B cell (primary cell): ENCODE measurements around the gene LSP1. TPM values are rescaled to one million over a fixed set of nuclear protein-coding genes. Genes with fewer than 3 reads are reported as not detected.

Experiments
- ATAC-seq: fragments of 200-7000 bp; cut with Tn5 transposase; one replicate; pipeline ENCODE4 v1.10.0; 2021; ENCODE audit warnings: low read depth, mild to moderate bottlenecking, moderate number of reproducible peaks, moderate library complexity
- CTCF ChIA-PET: fragments of 350-600 bp; sonication (Branson Sonifier 250); formaldehyde crosslinking; loops from one replicate; lab custom pipeline; 2021; ENCODE audit warnings: antibody characterized with exemption, inconsistent platforms; lab: Charles Lee
- POLR2A ChIA-PET: fragments of 350-600 bp; sonication (Branson Sonifier 250); formaldehyde crosslinking; loops from one replicate; lab custom pipeline; 2021; ENCODE audit warnings: antibody characterized with exemption; lab: Charles Lee
- DNase-seq: peaks from one replicate; pipeline ENCODE4 v3.0.0; 2013
- H2AFZ ChIP-seq: 2 replicates; pipeline ENCODE4 v1.6.1; 2012; ENCODE audit warnings: mild to moderate bottlenecking, low read depth, low read length; ENCODE audit not compliant: insufficient read depth, poor library complexity, severe bottlenecking
- H3K27ac ChIP-seq, 2 donors: 1 replicate in 1 of 2; 2 replicates in 1 of 2; pipeline ENCODE4 v1.5.1; 2012 to 2013; ENCODE audit warnings: low read length in 2 of 2, mild to moderate bottlenecking in 2 of 2, moderate library complexity in 1 of 2
- H3K27me3 ChIP-seq, 4 experiments: fragments of 200-600 bp in 1 of 4; sonication (generic) in 1 of 4; replicated peaks in 1 of 4; 1 replicate in 2 of 4; 2 replicates in 2 of 4; pipeline versions ENCODE4 v1.6.1 to v1.7.0; 2013 to 2016; ENCODE audit warnings: low read length in 3 of 4, mild to moderate bottlenecking in 2 of 4, mixed read lengths in 1 of 4, moderate library complexity in 1 of 4; ENCODE audit not compliant: insufficient read depth in 4 of 4, control insufficient read depth in 3 of 4; ENCODE audit errors: control extremely low read depth in 1 of 4
- H3K36me3 ChIP-seq, 2 experiments: replicated peaks in 1 of 2; 1 replicate in 1 of 2; 2 replicates in 1 of 2; pipeline versions ENCODE4 v1.6.1 to v1.7.1; 2013; ENCODE audit warnings: low read length in 1 of 2; ENCODE audit not compliant: insufficient read depth in 2 of 2, control insufficient read depth in 1 of 2; ENCODE audit errors: control extremely low read depth in 1 of 2, extremely low read depth in 1 of 2
- H3K4me1 ChIP-seq, 2 donors: fragments of 200-600 bp in 1 of 2; sonication (generic) in 1 of 2; 1 replicate in 1 of 2; 2 replicates in 1 of 2; pipeline versions ENCODE4 v1.5.1 to v1.6.1; 2013 to 2017; ENCODE audit warnings: low read length in 2 of 2; ENCODE audit not compliant: control insufficient read depth in 2 of 2, insufficient read depth in 2 of 2
- H3K4me2 ChIP-seq: replicated peaks from 2 replicates; pipeline ENCODE3; 2012; ENCODE audit warnings: mild to moderate bottlenecking, low read depth, low read length; ENCODE audit not compliant: poor library complexity, severe bottlenecking
- H3K4me3 ChIP-seq, 5 experiments: fragments of 200-600 bp in 1 of 5; sonication (generic) in 1 of 5; 1 replicate in 3 of 5; 2 replicates in 2 of 5; pipeline versions ENCODE4 v1.5.1 to v1.7.0; 2011 to 2016; ENCODE audit warnings: low read length in 4 of 5, mild to moderate bottlenecking in 4 of 5, low read depth in 2 of 5, control low read depth in 1 of 5, moderate library complexity in 1 of 5; ENCODE audit not compliant: insufficient read depth in 1 of 5; ENCODE audit errors: control extremely low read depth in 1 of 5, extremely low read depth in 1 of 5
- H3K79me2 ChIP-seq: fragments of 200-600 bp; sonication (generic); one replicate; pipeline ENCODE4 v1.6.0; 2016; ENCODE audit warnings: low read length; ENCODE audit not compliant: control insufficient read depth, insufficient read depth
- H3K9ac ChIP-seq: fragments of 200-600 bp; sonication (generic); 2 replicates; pipeline ENCODE4 v1.6.1; 2017; ENCODE audit warnings: mild to moderate bottlenecking, low read length, moderate library complexity
- H3K9me3 ChIP-seq, 3 donors: one replicate each; pipeline versions ENCODE4 v1.6.1 to v1.7.1; 2013; ENCODE audit warnings: low read length in 2 of 3; ENCODE audit not compliant: control insufficient read depth in 2 of 3, insufficient read depth in 1 of 3; ENCODE audit errors: control extremely low read depth in 1 of 3
- H4K20me1 ChIP-seq: 2 replicates; pipeline ENCODE4 v1.6.0; 2012; ENCODE audit warnings: mild to moderate bottlenecking, low read length; ENCODE audit not compliant: insufficient read depth, control insufficient read depth, poor library complexity, severe bottlenecking
- H3K27ac Mint-ChIP-seq: one replicate; pipeline ENCODE4 v1.8.0; 2021; ENCODE audit warnings: mixed read lengths
- H3K27me3 Mint-ChIP-seq: one replicate; pipeline ENCODE4 v1.8.0; 2021; ENCODE audit warnings: mixed read lengths
- H3K4me1 Mint-ChIP-seq: one replicate; pipeline ENCODE4 v1.8.0; 2021; ENCODE audit warnings: mixed read lengths
- H3K4me3 Mint-ChIP-seq: one replicate; pipeline ENCODE4 v1.8.0; 2021; ENCODE audit warnings: mixed read lengths
- H3K9me3 Mint-ChIP-seq: one replicate; pipeline ENCODE4 v1.8.0; 2022; ENCODE audit warnings: mixed read lengths; ENCODE audit not compliant: insufficient read depth
- EZH2 ChIP-seq: IDR thresholded peaks from 2 replicates; pipeline ENCODE4 v1.6.1; 2012; ENCODE audit warnings: borderline replicate concordance, low read depth, mild to moderate bottlenecking, moderate library complexity, low read length; ENCODE audit not compliant: insufficient read depth, poor library complexity, severe bottlenecking
- WGBS: methylation state at CpG from one replicate; pipeline ENCODE4 v1.1.5; 2013; ENCODE audit warnings: missing lambda C conversion rate; ENCODE audit not compliant: insufficient coverage; 5-methylcytosine and 5-hydroxymethylcytosine counted together
- intact Hi-C: fragments of 100-400 bp; cut with micrococcal nuclease; formaldehyde crosslinking; loops from one replicate; pipeline ENCODE4 v1.10.0; 2022
- polyA plus RNA-seq: library from polyadenylated mRNA; depleted of rRNA; stranded (reverse); fragments of >200 nt; gene quantifications from 2 replicates; pipeline ENCODE4 v1.2.3, GENCODE V29; 2012
- total RNA-seq, 2 donors: library from RNA; stranded (reverse); fragments of 120-200 nt in 1 of 2; gene quantifications; 1 replicate in 1 of 2; 2 replicates in 1 of 2; pipeline versions ENCODE4 v1.2.3 to v1.2.4, GENCODE V29; 2013 to 2022
- TF ChIP-seq, protein P1 (sequence below): fragments of 200-600 bp; IDR thresholded peaks from one replicate; pipeline ENCODE4 v1.8.0; 2022; ENCODE audit warnings: antibody characterized with exemption, mild to moderate bottlenecking

The LSP1 gene
- total and polyA plus RNA-seq, 2 donors (not counting 1 experiment from before 2014, with no cell fraction given), result 249 to 446 TPM

DNA sequence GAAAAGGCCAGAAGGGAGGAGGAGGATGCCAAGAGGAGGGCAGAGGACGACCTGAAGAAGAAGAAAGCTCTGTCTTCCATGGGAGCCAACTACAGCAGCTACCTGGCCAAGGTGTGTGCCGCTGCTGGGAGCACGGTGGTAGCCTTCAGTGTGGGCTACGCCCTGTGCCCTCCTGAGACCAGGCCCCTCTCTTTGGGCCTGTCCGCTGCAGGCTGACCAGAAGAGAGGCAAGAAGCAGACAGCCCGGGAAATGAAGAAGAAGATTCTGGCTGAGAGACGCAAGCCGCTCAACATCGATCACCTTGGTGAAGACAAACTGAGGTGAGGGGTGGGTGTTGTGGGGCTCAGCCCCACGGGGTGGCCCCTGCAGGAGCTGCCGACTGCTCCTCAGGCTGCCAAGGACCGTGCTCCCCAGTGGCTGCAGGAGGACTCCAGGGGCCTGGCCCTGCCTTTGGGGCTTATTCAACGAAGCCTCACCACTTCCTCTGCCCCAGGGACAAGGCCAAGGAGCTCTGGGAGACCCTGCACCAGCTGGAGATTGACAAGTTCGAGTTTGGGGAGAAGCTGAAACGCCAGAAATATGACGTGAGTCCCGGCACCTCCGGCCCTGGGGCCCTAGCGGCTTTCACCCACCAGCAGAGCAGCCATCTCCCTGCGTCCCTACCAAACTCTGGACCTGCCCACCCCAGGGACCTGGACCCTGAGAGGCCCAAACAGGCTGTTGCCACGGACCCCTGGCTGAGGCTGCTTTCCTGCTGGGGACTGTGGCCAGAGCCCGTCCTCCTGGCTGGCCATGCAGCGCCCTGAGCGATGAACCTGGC is 81.7 kb downstream of the LSP1 start:
- CTCF ChIA-PET, result interaction anchor here (1.0 to 1.4 kb wide), 2 partner anchors 52 to 241 kb away, joined by 3 read pairs; no protein-coding TSS in a partner anchor

More for the DNA sequence above, 81.7 kb downstream of the LSP1 start:
- ATAC-seq (no peak), DNase-seq (no peak)
- no peaks in the 10 kb centered on the region for H3K9me3 Mint-ChIP-seq
- no peak overlapping the region for H3K4me3 ChIP-seq
- POLR2A ChIA-PET, result no interaction called here
- no peaks in the 10 kb centered on the region for H3K4me1 ChIP-seq
- peaks cover 3% of the 10 kb centered on the region for H3K4me1 Mint-ChIP-seq
- peaks cover 0 to 9% (median 2%) of the 10 kb centered on the region in 4 experiments for H3K27me3 ChIP-seq
- TF ChIP-seq EZH2, result no peak
- TF ChIP-seq, protein P1, sequence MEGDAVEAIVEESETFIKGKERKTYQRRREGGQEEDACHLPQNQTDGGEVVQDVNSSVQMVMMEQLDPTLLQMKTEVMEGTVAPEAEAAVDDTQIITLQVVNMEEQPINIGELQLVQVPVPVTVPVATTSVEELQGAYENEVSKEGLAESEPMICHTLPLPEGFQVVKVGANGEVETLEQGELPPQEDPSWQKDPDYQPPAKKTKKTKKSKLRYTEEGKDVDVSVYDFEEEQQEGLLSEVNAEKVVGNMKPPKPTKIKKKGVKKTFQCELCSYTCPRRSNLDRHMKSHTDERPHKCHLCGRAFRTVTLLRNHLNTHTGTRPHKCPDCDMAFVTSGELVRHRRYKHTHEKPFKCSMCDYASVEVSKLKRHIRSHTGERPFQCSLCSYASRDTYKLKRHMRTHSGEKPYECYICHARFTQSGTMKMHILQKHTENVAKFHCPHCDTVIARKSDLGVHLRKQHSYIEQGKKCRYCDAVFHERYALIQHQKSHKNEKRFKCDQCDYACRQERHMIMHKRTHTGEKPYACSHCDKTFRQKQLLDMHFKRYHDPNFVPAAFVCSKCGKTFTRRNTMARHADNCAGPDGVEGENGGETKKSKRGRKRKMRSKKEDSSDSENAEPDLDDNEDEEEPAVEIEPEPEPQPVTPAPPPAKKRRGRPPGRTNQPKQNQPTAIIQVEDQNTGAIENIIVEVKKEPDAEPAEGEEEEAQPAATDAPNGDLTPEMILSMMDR, result no peak
- WGBS, result 74% methylated on average over 24 of the region's 24 CpGs
- no peak overlapping the region for H2AFZ ChIP-seq
- H3K4me3 Mint-ChIP-seq, result no peak overlapping the region
- no peak overlapping the region for H3K27ac Mint-ChIP-seq
- H3K79me2 ChIP-seq, result no peaks in the 10 kb centered on the region
- intact Hi-C loops, result no loop called here
- H3K27me3 Mint-ChIP-seq, result peaks cover 25% of the 10 kb centered on the region
- H3K9me3 ChIP-seq, result no peaks in the 10 kb centered on the region
- no peaks in the 10 kb centered on the region for H4K20me1 ChIP-seq
- H3K27ac ChIP-seq, result no peak overlapping the region
- no peak overlapping the region for H3K4me2 ChIP-seq
- H3K36me3 ChIP-seq, result no peaks in the 10 kb centered on the region
- H3K9ac ChIP-seq, result no peak overlapping the region
